NB4 (cell line): ENCODE results near the gene GTF2B.
A peak's percentile ranks its signal among the peaks of the same experiment; 100 is the strongest.

Experiments used
- MAX ChIP-seq: IDR thresholded peaks from 2 replicates; pipeline ENCODE4 v1.6.1; 2011; ENCODE audit warnings: low read depth, low read length
- POLR2A ChIP-seq: IDR thresholded peaks from 2 replicates; pipeline ENCODE4 v1.6.1; 2011; ENCODE audit warnings: mild to moderate bottlenecking; ENCODE audit not compliant: insufficient read length; ENCODE audit errors: extremely low read depth
- TF ChIP-seq, protein P1 (sequence below): IDR thresholded peaks from one replicate; pipeline ENCODE4 v1.5.1; 2012; ENCODE audit warnings: low read depth, low read length

DNA sequence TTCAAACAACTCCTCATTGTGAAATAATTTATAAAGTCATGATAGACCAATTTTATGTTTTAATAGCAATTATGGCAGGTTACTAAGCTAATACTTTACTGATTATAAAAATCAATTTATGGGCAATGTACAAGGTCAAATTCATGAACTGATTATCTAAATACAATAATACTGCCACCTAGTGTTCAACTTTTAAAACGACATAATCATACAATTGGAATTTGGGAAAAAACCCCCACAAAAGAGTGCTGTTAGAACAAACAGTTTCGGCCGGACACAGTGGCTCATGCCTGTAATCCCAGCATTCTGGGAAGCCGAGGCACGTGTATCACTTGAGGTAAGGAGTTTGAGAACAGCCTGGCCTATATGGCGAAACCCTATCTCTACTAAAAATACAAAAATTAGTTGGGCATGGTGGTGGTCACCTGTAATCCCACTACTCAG, 14.0 kb downstream of the GTF2B start:
- TF ChIP-seq, protein P1, sequence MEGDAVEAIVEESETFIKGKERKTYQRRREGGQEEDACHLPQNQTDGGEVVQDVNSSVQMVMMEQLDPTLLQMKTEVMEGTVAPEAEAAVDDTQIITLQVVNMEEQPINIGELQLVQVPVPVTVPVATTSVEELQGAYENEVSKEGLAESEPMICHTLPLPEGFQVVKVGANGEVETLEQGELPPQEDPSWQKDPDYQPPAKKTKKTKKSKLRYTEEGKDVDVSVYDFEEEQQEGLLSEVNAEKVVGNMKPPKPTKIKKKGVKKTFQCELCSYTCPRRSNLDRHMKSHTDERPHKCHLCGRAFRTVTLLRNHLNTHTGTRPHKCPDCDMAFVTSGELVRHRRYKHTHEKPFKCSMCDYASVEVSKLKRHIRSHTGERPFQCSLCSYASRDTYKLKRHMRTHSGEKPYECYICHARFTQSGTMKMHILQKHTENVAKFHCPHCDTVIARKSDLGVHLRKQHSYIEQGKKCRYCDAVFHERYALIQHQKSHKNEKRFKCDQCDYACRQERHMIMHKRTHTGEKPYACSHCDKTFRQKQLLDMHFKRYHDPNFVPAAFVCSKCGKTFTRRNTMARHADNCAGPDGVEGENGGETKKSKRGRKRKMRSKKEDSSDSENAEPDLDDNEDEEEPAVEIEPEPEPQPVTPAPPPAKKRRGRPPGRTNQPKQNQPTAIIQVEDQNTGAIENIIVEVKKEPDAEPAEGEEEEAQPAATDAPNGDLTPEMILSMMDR = peak; percentile 6
- no peak for TF ChIP-seq POLR2A
- no peak for TF ChIP-seq MAX
